Suprapubic skin (tissue), 4 donors: Measurements from ENCODE around the gene ZER1. TPM values are rescaled to one million over a fixed set of nuclear protein-coding genes. Genes with fewer than 3 reads are reported as not detected.
"Not testable (repeated sequence)": the region's sequence is repeated elsewhere in the genome, so short reads cannot be mapped to it uniquely, and the experiment has no call there.

ENCODE experiments used
- DNase-seq, 2 donors: peaks; one replicate each; pipeline ENCODE4 v3.0.0-alpha.2; 2019; ENCODE audit warnings: low spot score in 2 of 2
- H3K27ac ChIP-seq: fragments of 200-600 bp; sonication (generic); one replicate; pipeline ENCODE4 v1.5.1; 2019
- H3K27me3 ChIP-seq: fragments of 200-600 bp; sonication (generic); one replicate; pipeline ENCODE4 v1.5.1; 2019
- H3K36me3 ChIP-seq: fragments of 200-600 bp; sonication (generic); one replicate; pipeline ENCODE4 v1.5.1; 2019
- H3K4me1 ChIP-seq: fragments of 200-600 bp; sonication (generic); one replicate; pipeline ENCODE4 v1.5.1; 2019
- H3K4me3 ChIP-seq: fragments of 200-600 bp; sonication (generic); one replicate; pipeline ENCODE4 v1.5.1; 2019; ENCODE audit warnings: mild to moderate bottlenecking
- H3K9me3 ChIP-seq: fragments of 200-600 bp; sonication (generic); one replicate; pipeline ENCODE4 v1.5.1; 2019
- CTCF ChIP-seq, 2 donors: fragments of 200-600 bp in 1 of 2; fragments of 450-650 bp in 1 of 2; sonication (generic) in 1 of 2; IDR thresholded peaks; one replicate each; pipeline ENCODE4 v1.5.1; 2016 to 2019; ENCODE audit warnings: antibody characterized with exemption in 2 of 2, mild to moderate bottlenecking in 1 of 2, moderate library complexity in 1 of 2
- EP300 ChIP-seq: sonication (generic); formaldehyde crosslinking; IDR thresholded peaks from one replicate; pipeline ENCODE4 v1.6.1; 2017; ENCODE audit warnings: antibody characterized with exemption
- POLR2A ChIP-seq, 2 donors: fragments of 450-650 bp; IDR thresholded peaks; one replicate each; pipeline ENCODE4 v1.6.1; 2017; ENCODE audit warnings: antibody characterized with exemption in 2 of 2, mild to moderate bottlenecking in 2 of 2, moderate library complexity in 2 of 2
- POLR2AphosphoS5 ChIP-seq, 3 donors: sonication (generic); formaldehyde crosslinking; IDR thresholded peaks; one replicate each; pipeline ENCODE4 v1.6.1; 2017; ENCODE audit warnings: antibody characterized with exemption in 3 of 3
- WGBS: methylation state at CpG from one replicate; pipeline ENCODE4 v1.1.5; 2018; 5-methylcytosine and 5-hydroxymethylcytosine counted together
- total RNA-seq, 4 donors: library from RNA; depleted of rRNA; stranded (reverse); fragments of >200 nt; gene quantifications; one replicate each; pipeline ENCODE4 v1.1.0, GENCODE V29; 2016

Gene ZER1
- total RNA-seq, 4 donors from 2014 or later, result 53.7 to 75.3 (median 67.7) TPM

DNA sequence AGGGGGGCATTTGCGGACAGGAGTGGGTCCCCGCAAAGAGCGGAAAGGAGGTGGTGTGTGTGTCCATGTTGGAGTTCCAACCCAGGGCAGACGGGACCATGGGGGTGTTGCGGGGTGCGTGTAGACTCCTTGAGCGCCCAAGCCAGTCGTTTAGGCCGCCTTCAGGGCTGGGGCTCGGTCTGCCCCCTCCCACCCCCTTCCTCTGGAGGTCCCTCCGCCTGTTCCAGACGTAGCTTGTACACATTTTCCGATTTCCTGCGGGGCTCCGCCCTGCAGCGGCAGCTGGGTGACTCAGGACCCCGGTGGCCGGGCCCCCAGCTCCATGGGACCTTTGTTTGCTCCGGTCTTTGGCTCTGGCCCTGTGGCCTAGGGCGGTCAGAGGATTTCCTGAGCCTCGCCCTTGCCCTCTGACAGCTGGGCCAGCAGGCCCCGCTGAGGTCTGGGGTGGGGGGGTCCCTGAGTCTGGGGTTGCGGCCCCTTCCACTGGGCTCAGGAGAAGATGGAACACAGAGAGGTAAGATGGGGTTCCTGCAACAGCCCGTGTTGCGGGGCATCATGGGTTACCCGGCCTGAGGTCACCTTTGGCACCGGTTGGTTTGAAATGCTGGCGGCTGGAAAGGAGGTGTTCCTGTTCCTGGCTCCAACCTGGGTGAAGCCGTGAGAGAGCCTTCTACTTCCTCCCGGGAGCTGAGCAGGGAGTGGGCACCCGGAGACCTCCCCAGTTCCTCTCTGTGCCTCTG, 67.9 kb downstream of the ZER1 start:
- peaks cover 16% of the 10 kb centered on the region for H3K4me1 ChIP-seq
- no peaks in the 10 kb centered on the region for H3K36me3 ChIP-seq
- H3K4me3 ChIP-seq, result peak overlapping the region; percentile 91

GRCh38 chr9:128702949-128703615, 68.6 kb downstream of the ZER1 start:
- TF ChIP-seq CTCF (IDR thresholded peaks at IDR 0.05) (no peak), POLR2A (IDR thresholded peaks at IDR 0.05) (no peak), POLR2AphosphoS5 (IDR thresholded peaks at IDR 0.05) (no peak), EP300 (no peak)
- H3K27ac ChIP-seq, result peak overlapping the region; percentile 81
- peak in 1 of 2 donors; percentile 79 for DNase-seq
- H3K36me3 ChIP-seq, result no peaks in the 10 kb centered on the region
- peak overlapping the region; percentile 91 for H3K4me3 ChIP-seq
- H3K27me3 ChIP-seq, result no peaks in the 10 kb centered on the region
- H3K4me1 ChIP-seq, result peaks cover 16% of the 10 kb centered on the region
- no peaks in the 10 kb centered on the region for H3K9me3 ChIP-seq
- 31% methylated on average over 14 of the region's 55 CpGs for WGBS

More for the DNA sequence above, 67.9 kb downstream of the ZER1 start:
- 66% methylated on average over 24 of the region's 31 CpGs for WGBS
- peak in 1 of 2 donors; percentile 68 for DNase-seq
- Histone ChIP-seq H3K27me3 (no peaks in the 10 kb centered on the region), H3K27ac (peak overlapping the region; percentile 81), H3K9me3 (no peaks in the 10 kb centered on the region)
- TF ChIP-seq POLR2A (IDR thresholded peaks at IDR 0.05) (no peak), EP300 (no peak), CTCF (IDR thresholded peaks at IDR 0.05) (no peak), POLR2AphosphoS5 (IDR thresholded peaks at IDR 0.05) (no peak)

DNA sequence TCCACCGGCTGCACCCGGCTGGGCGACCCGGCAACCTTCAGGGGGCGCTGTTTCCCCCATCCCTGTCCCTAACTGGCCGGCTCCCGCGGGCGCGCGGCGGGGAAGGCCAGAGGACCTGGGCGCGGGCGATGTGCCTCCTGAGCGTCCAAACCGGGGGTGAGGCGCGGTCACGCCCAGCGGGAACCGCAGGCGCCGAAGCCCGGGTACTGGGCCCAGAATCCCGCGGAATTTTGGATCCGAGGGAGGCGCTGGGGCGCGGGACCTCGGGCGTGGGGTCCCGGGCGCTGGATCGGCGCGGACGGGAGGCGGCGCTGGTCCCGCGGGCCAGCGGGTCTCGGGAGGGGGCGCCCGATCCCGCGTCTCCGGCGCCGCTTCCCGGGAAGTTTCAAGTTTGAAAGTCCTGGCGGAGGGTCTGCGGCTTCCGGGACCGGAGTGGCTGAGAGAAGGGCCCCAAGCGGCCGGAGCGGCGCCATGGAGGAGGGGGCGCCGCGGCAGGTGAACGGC, 69.2 kb downstream of the ZER1 start, which contains the start of gene PKN3:
Gene PKN3, plus strand, starts transcription at position 59 of the 504 bp plus-strand sequence. Its CDS starts 413 bp downstream, at position 472.
- Histone ChIP-seq H3K9me3 (no peaks in the 10 kb centered on the region), H3K4me1 (peaks cover 16% of the 10 kb centered on the region), H3K27ac (peak within 1 kb of the TSS; percentile 81), H3K4me3 (peak within 1 kb of the TSS; percentile 91), H3K36me3 (no peaks in the 10 kb centered on the region), H3K27me3 (no peaks in the 10 kb centered on the region)
- peak in 1 of 2 donors; percentile 92 for DNase-seq
- peak in 1 of 2 donors; percentile 13 for TF ChIP-seq POLR2A (IDR thresholded peaks at IDR 0.05)
- TF ChIP-seq POLR2AphosphoS5 (IDR thresholded peaks at IDR 0.05), result no peak
- TF ChIP-seq CTCF (IDR thresholded peaks at IDR 0.05), result peak; percentile 66 to 88
- WGBS, result no CpG with 5 or more reads among the region's 65 CpGs

DNA sequence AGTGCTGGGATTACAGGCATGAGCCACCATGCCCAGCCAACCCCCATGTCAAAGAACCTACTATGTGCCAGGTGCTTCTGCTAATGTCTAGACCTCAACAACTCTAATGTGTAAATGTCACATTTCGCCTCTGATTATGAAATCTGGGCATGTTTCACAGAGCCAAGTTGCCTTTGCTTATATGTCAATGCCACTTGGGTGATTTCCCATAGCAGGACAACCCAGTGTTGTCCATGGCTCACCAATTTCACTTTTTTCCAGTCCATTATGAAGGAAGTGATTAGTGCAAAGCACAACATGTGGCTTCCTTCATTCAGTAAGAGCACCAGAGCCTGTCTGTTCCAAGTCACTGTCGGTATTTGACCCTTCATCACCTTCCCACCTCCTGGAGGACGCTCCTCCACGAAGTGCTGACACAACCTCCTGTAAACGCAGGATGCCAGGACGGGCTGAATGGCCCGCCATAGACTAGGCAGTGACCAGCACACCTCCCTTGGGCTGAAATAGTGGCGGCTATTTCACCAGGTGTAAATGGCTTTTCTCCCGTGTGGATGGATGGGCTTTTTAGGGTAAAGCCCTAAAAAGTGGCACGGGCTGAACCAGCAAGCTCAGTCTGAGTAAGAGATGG, 70.4 kb downstream of the ZER1 start:
- Histone ChIP-seq H3K36me3 (peaks cover 10% of the 10 kb centered on the region), H3K9me3 (no peaks in the 10 kb centered on the region), H3K27ac (no peak overlapping the region), H3K4me3 (no peak overlapping the region), H3K4me1 (peaks cover 16% of the 10 kb centered on the region), H3K27me3 (no peaks in the 10 kb centered on the region)
- 69% methylated on average over 10 of the region's 10 CpGs for WGBS
- DNase-seq, result peak in 1 of 2 donors; percentile 48
- TF ChIP-seq POLR2AphosphoS5 (IDR thresholded peaks at IDR 0.05), result no peak
- TF ChIP-seq EP300, result no peak
- no peak for TF ChIP-seq CTCF (IDR thresholded peaks at IDR 0.05)
- no peak for TF ChIP-seq POLR2A (IDR thresholded peaks at IDR 0.05)

GRCh38 chr9:128699096-128699795, 72.5 kb downstream of the ZER1 start:
- not testable (repeated sequence) for H3K27ac ChIP-seq, H3K9me3 ChIP-seq, H3K27me3 ChIP-seq, H3K4me3 ChIP-seq
- Histone ChIP-seq H3K4me1 (peaks cover 16% of the 10 kb centered on the region), H3K36me3 (peaks cover 29% of the 10 kb centered on the region)
- WGBS, result 94% methylated on average over 28 of the region's 30 CpGs
- DNase-seq, result peak in 1 of 2 donors; percentile 44
